Embryonic facial prominence (tissue), 1 donor: ENCODE results near the gene EXOC2.

Source experiments
- DNase-seq: peaks from one replicate; pipeline ENCODE4 v3.0.0-alpha.2; 2016; ENCODE audit errors: extremely low spot score

EXOC2 gene

DNA sequence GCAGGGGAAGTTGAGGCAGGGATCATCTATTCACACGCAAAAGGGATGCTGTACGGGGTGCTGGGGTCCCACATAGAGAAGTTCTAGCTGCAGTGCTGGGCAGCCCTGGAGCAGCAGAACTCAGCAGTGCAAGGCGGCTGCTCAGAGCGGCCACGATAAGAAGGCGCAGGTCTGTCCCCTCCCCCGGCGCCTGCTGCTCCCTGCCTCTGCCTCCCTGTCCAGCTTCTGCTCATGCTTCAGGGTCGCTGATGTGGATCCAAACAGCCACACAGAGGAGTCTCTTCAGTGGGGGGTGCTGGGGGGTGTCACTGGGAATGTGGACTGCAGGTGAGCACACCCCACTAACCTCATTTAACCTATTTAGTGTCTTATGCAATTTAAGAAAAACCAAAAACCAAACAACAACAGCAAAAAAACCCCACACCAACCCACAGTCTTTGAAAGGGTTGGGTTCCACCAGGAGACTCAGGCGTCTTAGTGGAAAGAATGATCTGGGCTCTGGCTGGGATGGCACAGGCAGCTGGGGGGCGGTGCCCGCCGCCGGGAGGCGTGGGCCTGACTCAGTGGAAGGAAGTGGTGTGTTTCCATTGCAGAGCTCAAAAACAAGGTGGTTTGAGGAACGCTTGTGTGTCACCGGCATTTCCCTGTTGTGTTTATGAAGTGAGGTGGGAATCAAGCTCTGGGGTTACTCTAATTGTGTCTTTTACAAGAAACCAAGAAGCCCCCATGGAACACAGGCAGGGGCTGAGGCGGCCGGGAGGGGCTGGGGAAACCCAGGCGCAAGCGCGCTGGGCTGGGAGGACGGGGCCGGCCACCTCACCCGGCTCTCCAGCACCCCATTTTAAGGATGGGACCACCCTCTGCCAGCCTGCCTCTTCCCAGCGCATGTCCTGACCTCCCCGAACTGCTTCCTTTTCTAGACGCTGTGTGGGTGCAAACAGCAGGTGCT lies 246.2 kb downstream of the EXOC2 start:
- no peak for DNase-seq

DNA sequence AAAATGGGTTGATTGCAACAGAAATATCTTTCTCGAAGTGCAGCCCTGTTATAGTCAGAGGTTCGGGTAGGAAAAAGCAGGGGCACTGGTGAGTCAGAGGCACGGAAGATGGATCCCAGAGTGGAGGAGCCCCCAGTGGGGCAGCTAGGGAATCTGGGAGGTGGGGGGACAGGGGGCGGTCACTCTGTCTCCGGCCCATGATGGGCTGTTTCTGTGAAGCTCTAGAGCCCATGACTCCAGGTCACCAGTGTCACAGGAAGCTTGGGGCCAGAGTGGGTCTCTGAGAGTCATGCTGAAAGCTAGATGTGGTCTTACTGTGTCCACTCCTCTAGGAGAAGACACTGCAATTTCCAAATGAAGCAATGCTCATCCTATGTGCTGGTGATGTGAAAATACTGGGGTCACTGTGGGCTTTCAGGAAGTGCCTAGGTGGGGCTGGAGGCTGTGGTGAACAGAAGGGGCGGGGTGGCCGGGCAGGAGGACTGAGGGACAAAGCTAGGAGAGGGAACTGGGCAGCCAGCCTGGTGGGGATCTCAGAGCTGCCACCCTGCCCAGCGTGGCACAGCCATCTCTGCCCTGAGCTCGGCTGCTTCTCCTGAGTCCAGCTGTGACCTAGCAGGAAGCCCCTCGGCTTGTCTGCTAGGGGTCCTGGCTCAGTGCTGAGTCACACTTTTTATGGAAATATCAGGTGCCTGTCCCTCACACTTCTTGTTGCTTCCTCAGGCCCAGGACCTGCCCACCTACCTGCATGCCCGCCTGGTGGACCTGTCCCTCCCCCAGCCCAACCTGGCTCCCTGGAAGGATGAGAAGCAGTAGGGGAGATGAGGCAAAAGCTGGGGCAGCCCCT lies 247.1 kb downstream of the EXOC2 start:
- no peak for DNase-seq

GRCh38 chr6:444653-445275 lies 248.2 kb downstream of the EXOC2 start:
- DNase-seq: no peak

GRCh38 chr6:443621-444159 lies 249.2 kb downstream of the EXOC2 start:
- no peak for DNase-seq

- DNase-seq: no peak
Measured at GRCh38 chr6:441126-441920, 251.6 kb downstream of the EXOC2 start.

DNA sequence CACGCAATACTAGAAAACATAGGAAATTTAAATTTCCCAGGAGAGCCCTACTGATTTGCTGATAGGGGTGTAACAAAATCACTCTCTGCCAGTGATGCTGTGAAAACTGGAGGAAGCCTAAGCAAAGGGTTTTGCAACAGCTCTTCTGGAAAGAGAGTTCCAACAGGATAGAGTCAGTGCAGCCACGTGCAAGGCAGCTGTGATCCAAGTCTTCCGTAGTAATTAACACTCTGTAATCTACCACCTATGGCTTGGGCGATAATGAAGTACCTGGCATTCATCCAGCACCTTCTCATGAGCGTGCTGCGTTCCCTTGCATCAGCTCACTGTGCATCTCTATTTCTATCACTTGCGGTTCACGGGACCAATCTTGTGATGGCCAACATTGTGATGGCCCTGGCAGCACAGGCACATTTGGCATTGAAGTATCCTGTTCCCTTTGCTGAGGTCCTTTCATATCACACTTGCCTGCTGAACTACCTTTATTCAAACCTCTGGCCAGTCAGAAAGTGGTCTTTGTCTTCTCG lies 253.2 kb downstream of the EXOC2 start:
- no peak for DNase-seq

DNA sequence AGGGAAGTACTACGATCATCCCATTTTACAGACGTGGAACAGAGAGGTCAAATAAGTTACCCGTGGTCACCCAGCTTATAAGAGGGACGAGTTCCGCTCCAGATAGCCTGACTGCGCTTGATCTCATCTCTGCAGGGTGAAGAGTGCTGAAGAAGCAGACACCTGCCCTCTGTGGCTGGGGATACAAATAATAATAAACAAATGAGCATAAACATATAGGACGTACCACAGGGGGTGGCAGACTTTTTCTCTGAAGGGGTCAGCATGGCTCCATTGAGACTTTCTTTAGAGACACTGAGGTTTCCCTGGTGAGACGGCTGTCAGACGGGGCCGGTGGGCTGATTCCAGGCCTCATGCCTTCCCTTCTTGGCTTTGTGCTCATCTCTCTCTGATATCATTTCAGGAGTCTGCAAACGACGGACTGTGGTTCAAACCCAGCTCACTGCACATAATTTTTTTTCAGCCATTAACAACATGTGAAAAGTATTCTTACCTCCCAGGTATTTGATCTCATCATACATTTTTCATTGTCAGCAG lies 254.2 kb downstream of the EXOC2 start:
- DNase-seq: no peak

GRCh38 chr6:437037-437392 lies 255.9 kb downstream of the EXOC2 start:
- DNase-seq: no peak

- peak; percentile 8 for DNase-seq
Measured at GRCh38 chr6:436308-437036, 256.5 kb downstream of the EXOC2 start.

DNA sequence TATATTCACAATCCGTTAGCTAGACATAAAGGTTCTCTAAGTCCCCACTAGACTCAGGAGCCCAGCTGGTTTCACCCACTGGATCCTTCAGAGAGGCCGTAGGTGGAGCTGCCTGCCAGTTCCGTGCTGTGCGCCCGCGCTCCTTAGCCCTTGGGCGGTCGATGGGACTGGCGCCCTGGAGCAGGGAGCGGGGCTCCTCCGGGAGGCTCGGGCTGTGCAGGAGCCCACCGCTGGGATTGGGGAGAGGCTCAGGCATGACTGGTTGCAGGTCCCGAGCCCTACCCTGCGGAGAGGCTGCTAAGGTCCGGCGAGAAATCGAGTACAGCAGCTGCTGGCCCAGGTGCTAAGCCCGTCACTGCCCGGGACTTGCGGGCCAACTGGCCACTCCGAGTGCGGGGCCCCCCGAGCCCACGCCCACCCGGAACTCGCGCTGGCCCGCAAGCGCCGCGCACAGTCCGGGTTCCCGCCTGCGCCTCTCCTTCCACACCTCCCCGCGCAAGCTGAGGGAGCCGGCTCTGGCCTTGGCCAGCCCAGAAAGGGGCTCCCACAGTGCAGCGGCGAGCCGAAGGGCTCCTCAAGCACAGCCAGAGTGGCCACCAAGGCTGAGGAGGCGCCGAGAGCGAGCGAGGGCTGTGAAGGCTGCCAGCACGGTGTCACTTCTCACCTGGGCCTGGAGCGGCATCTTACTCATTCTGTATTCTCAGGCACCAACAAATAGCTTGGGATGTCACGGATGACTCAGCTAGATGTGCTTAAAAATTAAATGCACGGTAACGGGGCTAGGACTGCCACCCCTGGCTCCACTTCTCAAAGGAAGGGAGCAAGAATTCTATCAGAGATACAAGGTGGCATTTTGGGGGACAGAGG lies 257.3 kb downstream of the EXOC2 start:
- no peak for DNase-seq
